ENCODE measurements around the gene HAUS1.
"Not testable (repeated sequence)": the region's sequence is repeated elsewhere in the genome, so short reads cannot be mapped to it uniquely, and the experiment has no call there.

DNA sequence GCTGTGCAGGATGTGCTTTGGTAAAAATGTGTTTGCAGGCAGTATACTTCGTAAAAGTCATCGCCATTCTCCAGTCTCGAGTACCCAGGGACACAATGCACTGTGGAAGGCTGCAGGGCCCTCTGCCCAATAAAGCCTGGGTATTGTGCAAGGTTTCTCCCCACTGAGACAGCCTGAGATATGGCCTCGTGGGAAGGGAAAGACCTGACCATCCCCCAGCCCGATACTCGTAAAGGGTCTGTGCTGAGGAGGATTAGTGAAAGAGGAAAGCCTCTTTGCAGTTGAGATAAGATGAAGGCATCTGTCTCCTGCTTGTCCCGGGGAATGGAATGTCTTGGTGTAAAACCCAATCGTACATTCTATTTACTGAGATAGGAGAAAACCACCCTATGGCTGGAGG, 15.7 kb upstream of the HAUS1 start:
- TF ChIP-seq, protein P1, sequence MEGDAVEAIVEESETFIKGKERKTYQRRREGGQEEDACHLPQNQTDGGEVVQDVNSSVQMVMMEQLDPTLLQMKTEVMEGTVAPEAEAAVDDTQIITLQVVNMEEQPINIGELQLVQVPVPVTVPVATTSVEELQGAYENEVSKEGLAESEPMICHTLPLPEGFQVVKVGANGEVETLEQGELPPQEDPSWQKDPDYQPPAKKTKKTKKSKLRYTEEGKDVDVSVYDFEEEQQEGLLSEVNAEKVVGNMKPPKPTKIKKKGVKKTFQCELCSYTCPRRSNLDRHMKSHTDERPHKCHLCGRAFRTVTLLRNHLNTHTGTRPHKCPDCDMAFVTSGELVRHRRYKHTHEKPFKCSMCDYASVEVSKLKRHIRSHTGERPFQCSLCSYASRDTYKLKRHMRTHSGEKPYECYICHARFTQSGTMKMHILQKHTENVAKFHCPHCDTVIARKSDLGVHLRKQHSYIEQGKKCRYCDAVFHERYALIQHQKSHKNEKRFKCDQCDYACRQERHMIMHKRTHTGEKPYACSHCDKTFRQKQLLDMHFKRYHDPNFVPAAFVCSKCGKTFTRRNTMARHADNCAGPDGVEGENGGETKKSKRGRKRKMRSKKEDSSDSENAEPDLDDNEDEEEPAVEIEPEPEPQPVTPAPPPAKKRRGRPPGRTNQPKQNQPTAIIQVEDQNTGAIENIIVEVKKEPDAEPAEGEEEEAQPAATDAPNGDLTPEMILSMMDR (IDR thresholded peaks at IDR 0.05; ENCODE audit: low read depth, low read length, missing input control) = not testable (repeated sequence)
- TF ChIP-seq, protein P2, sequence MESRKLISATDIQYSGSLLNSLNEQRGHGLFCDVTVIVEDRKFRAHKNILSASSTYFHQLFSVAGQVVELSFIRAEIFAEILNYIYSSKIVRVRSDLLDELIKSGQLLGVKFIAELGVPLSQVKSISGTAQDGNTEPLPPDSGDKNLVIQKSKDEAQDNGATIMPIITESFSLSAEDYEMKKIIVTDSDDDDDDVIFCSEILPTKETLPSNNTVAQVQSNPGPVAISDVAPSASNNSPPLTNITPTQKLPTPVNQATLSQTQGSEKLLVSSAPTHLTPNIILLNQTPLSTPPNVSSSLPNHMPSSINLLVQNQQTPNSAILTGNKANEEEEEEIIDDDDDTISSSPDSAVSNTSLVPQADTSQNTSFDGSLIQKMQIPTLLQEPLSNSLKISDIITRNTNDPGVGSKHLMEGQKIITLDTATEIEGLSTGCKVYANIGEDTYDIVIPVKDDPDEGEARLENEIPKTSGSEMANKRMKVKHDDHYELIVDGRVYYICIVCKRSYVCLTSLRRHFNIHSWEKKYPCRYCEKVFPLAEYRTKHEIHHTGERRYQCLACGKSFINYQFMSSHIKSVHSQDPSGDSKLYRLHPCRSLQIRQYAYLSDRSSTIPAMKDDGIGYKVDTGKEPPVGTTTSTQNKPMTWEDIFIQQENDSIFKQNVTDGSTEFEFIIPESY (IDR thresholded peaks at IDR 0.05) = not testable (repeated sequence)
- TF ChIP-seq, protein P3, sequence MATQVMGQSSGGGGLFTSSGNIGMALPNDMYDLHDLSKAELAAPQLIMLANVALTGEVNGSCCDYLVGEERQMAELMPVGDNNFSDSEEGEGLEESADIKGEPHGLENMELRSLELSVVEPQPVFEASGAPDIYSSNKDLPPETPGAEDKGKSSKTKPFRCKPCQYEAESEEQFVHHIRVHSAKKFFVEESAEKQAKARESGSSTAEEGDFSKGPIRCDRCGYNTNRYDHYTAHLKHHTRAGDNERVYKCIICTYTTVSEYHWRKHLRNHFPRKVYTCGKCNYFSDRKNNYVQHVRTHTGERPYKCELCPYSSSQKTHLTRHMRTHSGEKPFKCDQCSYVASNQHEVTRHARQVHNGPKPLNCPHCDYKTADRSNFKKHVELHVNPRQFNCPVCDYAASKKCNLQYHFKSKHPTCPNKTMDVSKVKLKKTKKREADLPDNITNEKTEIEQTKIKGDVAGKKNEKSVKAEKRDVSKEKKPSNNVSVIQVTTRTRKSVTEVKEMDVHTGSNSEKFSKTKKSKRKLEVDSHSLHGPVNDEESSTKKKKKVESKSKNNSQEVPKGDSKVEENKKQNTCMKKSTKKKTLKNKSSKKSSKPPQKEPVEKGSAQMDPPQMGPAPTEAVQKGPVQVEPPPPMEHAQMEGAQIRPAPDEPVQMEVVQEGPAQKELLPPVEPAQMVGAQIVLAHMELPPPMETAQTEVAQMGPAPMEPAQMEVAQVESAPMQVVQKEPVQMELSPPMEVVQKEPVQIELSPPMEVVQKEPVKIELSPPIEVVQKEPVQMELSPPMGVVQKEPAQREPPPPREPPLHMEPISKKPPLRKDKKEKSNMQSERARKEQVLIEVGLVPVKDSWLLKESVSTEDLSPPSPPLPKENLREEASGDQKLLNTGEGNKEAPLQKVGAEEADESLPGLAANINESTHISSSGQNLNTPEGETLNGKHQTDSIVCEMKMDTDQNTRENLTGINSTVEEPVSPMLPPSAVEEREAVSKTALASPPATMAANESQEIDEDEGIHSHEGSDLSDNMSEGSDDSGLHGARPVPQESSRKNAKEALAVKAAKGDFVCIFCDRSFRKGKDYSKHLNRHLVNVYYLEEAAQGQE (IDR thresholded peaks at IDR 0.05) = not testable (repeated sequence)
- not testable (repeated sequence) for TF ChIP-seq JUND, RAD21, HNF4G, YY1 (IDR thresholded peaks at IDR 0.05)
- TF ChIP-seq, protein P4, sequence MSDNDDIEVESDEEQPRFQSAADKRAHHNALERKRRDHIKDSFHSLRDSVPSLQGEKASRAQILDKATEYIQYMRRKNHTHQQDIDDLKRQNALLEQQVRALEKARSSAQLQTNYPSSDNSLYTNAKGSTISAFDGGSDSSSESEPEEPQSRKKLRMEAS (IDR thresholded peaks at IDR 0.05) = not testable (repeated sequence)
